Measurements from ENCODE around the gene DIABLO.
"Not testable (repeated sequence)": the region's sequence is repeated elsewhere in the genome, so short reads cannot be mapped to it uniquely, and the experiment has no call there.

The DIABLO gene

GRCh38 chr12:122189626-122190475 lies 36.0 kb downstream of the DIABLO start:
- no peak for DNase-seq (ENCODE audit: low spot score)

GRCh38 chr12:122187466-122187865 lies 38.4 kb downstream of the DIABLO start:
- no peak for DNase-seq (ENCODE audit: low spot score)

GRCh38 chr12:122185494-122186082 lies 40.3 kb downstream of the DIABLO start:
- DNase-seq (ENCODE audit: low spot score) = no peak

- no peak for DNase-seq (ENCODE audit: low spot score)
Measured at GRCh38 chr12:122185079-122185478, 40.8 kb downstream of the DIABLO start.

- no peak for DNase-seq (ENCODE audit: low spot score)
Measured at GRCh38 chr12:122184517-122184916, 41.3 kb downstream of the DIABLO start.

GRCh38 chr12:122183588-122183940 lies 42.3 kb downstream of the DIABLO start:
- DNase-seq (ENCODE audit: low spot score) = no peak

- DNase-seq (ENCODE audit: low spot score) = peak; percentile 11
Measured at GRCh38 chr12:122182887-122183587, 42.8 kb downstream of the DIABLO start, which contains the start of gene LRRC43. LRRC43 (plus strand) TSS chr12:122183123; CDS start chr12:122183145, 22 bp downstream.

GRCh38 chr12:122176473-122176872 lies 49.4 kb downstream of the DIABLO start:
- not testable (repeated sequence) for DNase-seq (ENCODE audit: low spot score)

GRCh38 chr12:122174155-122174845 lies 51.6 kb downstream of the DIABLO start, which contains the start of gene IL31:
IL31 (minus strand) TSS chr12:122174221; CDS start chr12:122174172, 49 bp downstream.
- no peak for DNase-seq (ENCODE audit: low spot score)

DNA sequence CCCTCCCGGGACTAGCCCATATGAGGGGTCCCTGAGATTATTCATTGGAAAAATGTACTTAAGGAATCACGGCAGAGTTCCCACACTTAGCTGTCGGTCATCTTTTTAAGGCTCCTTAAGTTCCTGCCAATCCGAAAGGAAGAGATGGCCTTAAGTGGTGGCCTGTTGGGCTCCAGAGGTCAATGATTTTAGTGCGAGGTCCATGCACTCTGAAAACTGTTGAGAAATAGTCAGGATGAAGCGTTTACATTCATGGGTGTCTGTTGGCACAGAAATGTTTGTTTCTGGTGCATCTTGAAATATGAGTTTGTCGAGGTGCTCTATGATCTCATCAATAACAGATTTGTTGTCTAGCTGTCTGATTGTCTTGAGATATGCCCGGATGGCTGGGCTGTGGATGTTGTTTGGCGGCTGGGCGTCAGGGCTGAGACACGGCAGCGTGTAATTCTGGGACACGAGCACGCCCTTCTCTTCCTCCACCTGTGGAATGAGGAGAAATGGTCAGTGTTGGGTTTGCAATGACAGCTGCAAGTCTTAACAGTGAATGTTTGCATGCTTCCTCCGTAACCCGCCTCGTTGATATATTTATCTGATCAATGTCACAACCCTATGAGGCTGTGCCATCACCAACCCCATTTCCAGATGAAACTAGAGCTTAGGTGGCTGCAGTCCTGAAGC lies 53.5 kb downstream of the DIABLO start:
- DNase-seq (ENCODE audit: low spot score) = no peak

DNA sequence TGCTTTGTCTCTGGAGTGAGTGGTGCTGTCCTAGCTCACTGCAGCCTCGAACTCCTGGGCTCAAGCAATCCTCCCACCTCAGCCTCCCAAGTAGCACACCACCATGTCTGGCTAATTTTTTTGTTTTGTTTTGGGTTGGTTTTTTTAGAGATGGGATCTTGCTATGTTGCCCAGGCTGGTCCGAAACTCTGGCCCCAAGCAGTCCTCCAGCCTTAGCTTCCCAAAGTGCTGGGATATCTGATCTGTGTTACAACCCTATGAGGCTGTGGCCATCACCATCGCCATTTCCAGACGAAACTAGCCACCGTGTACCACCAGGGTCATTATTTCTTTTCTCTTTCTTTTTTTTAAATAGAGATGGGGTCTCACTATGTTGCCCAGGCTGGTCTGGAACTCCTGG lies 54.5 kb downstream of the DIABLO start:
- no peak for DNase-seq (ENCODE audit: low spot score)

GRCh38 chr12:122168492-122168891 lies 57.4 kb downstream of the DIABLO start:
- DNase-seq (ENCODE audit: low spot score) = no peak

GRCh38 chr12:122167356-122167925 lies 58.4 kb downstream of the DIABLO start:
- DNase-seq (ENCODE audit: low spot score) = no peak

DNA sequence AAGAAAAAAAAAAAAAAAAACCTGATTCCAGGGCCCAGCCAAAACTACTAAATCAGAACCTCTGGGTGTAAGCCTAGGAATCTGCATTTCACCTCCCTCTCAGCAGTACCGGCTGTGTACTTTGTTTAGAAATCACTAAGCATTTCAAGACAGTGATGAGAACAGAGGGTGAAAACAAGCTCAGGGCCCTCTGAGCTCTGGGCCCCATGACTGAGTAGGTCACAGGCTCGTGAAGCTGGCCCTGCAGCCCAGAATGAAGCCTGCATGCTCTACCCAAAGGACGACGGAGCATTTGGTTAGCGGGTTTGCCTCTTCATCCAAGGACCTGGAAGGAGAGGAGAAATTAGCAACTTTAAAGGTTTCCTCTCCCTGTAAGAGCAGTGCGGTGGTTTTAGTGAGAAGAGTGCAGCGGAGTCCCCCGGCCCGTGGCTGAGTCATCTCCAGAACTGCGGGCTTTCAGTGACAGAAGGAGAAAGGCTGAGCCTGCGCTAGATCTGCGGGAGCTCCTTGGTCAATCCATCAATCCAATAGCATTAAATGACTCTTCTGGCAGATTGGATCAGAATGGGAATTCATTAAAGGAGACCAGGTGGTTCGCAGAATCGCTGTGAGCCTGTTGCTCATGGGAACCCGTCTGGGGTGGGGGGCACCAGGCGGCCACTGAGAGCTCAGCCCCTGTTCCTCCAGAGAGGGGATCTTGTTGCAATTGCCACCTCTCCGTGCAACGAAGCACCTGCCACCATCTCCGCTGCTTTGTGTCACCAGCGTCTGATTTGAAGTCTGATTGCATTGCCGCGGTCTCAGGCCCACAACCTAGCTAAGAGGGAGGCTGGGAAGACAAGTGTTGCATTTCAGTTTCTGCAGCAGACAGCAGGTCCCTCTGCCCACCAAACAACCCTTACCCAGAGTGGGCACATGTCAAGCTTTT lies 59.2 kb downstream of the DIABLO start:
- DNase-seq (ENCODE audit: low spot score) = peak; percentile 46

- no peak for DNase-seq (ENCODE audit: low spot score)
Measured at GRCh38 chr12:122162976-122163375, 62.9 kb downstream of the DIABLO start.

- peak; percentile 32 for DNase-seq (ENCODE audit: low spot score)
Measured at GRCh38 chr12:122161682-122162081, 64.2 kb downstream of the DIABLO start.

- no peak for DNase-seq (ENCODE audit: low spot score)
Measured at GRCh38 chr12:122160761-122161160, 65.1 kb downstream of the DIABLO start.

GRCh38 chr12:122159882-122160281 lies 66.0 kb downstream of the DIABLO start:
- no peak for DNase-seq (ENCODE audit: low spot score)

DNA sequence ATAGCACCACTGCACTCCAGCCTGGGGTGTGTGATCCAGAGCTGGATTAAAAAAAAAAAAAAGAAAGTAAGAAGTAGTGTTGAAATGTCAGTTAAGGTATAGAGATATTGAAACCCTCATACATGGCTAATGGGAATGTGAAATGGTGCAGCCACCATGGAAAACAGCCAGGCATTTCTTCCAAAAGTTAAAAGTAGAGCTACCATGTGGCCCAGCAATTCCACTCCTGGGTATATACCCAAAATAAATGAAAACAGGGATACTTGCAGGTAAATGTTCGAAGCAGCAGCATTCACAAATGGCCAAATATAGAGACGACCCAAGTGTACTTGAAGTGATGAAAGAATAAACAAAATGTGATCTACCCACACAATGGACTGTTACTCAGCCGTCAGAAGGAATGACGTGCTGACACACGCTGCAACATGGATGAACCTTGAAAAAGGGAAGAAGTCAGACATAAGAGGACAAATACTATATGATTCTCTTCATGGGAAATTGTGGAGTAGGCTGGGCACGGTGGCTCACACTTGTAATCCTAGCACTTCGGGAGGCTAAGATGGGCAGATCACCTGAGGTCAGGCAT lies 67.1 kb downstream of the DIABLO start:
- no peak for DNase-seq (ENCODE audit: low spot score)
